Posterior vena cava (tissue), 2 donors: ENCODE data around the gene SPOCK1. TPM values are rescaled to one million over a fixed set of nuclear protein-coding genes. Genes with fewer than 3 reads are reported as not detected.
"Not testable (repeated sequence)": the region's sequence is repeated elsewhere in the genome, so short reads cannot be mapped to it uniquely, and the experiment has no call there.

Experiments
- DNase-seq: peaks from one replicate; pipeline ENCODE4 v3.0.0-alpha.2; 2020; ENCODE audit warnings: low spot score
- intact Hi-C, 2 donors: fragments of 100-400 bp; cut with DNase I; formaldehyde crosslinking; loops; one replicate each; pipeline versions ENCODE4 v1.14.1 to v1.14.2; 2022 to 2023
- total RNA-seq, 2 donors: library from RNA; stranded (reverse); fragmentation: NEBNext Ultra II Directional; extraction: Animal tissue kit (Norgen Biotek cat#: 25700); gene quantifications; one replicate each; pipeline ENCODE4 v1.2.1, GENCODE V29; 2021
- donor health status: DM: yes; HTN: yes; CAD: no.
- donor health status: DM: yes; HTN: yes; CAD: no.

The SPOCK1 gene
- total RNA-seq, 2 donors from 2014 or later = 100 to 106 TPM

DNA sequence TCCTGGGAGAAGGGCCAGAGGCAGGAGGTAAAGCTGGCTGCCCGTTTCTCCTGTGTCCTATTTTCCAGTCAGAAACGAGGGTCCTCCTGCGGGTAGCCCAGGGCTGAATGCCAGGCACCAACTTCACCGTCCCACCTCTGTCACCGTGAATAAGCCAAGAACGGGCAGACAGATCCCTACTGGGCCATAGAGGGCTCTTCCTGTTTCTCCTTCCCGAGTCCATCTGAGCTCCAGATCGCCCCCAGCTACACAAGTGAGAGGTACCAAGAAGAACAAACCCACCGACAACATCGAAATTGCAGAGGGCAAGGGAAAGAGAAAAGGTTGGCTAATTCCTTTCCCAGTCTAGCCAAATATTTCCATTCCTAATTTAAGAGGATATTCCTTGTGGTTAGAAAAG lies 93.7 kb downstream of the SPOCK1 start:
- intact Hi-C loops = no loop called here
- DNase-seq = no peak

DNA sequence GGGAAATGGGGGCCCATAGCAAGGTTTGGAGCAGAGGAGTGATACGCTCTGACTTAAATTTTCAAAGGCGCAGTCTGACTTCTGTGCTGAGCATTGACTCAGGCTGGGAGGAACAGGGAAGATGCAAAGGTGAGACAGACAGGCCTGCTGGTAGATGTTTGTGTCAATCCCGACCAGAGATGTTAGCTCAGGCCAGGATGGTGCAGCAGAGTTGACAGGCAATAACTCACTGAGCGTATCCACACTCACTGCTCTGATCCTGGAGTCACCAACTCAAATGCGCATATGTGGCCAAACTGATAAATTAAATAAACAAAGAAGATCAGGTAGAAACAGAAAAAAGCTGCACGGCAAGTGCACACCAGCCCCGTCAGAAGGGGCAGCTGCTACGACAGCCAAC lies 95.3 kb downstream of the SPOCK1 start:
- DNase-seq = no peak
- intact Hi-C loops = no loop called here

DNA sequence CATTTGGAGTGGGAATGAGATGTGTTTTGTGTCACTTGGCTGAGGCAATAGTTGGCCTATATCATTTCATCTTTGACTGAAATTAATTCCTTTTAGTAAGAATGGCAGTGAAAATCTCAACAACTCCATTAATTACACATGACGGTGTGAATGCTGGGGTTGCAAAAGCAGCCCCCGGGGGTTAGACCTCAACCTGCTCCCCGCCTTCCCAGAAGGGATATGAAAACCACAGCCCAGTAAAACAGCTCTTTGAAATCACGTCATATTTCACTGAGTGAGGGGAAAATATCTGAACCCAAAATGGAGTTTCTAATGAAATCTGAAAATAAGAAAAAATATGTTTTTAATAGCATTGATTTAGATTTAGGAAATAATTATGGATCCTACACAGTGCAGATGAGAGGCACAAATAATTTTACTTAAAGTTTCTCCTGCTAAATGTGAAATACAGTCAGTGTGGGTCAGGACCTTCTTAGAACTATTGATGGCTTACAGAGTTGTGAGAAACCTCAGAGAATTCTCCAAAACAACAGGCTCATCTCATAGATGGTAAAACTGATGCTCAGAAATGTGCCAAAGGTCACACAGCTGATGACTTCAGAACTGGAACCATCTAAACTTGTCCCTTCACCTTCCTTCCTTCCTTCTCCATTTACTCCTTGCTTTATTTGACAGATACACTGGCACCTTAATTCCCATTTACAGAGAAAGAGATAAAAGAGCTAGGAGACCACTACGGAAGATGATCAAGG lies 96.5 kb downstream of the SPOCK1 start:
- DNase-seq = no peak
- intact Hi-C loops = no loop called here

DNA sequence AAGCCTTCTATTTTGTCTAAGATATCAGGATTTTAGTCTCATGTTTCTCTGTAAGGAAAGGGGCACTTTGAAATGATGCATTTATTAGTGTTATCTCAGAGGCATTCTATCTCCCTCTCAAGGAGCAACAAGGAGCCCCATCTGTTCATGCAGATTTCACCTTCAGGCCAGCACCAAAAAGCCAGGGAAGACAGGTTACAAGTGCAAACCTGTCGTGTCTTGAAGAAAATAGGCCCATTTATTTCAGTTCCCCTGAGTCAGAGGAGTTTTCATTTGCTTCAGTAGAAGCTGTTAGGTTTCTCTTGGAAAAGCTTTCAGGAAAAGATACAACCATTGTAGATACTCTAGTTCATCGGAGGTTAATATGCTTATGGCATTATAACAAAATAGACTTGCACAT lies 97.2 kb downstream of the SPOCK1 start:
- intact Hi-C loops = no loop called here
- DNase-seq = no peak

DNA sequence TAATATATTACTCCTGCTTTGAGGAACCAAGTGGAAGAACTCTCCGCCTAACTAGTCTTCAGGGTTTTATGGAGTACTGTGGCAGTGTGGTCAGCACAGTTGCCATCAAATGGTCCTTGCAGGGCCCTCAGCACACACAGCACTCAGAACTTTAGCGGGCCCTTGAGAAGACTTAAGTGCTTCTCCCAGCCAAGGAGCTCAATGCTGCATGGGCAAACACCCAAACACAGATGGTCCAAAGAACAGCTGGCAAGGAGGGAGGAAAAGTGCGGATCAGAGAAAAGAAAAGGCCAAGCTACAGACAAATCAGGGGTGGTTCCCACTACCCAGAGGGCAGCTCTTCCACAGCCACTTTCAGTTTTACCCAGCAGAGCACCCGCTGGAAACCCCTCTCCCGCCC lies 98.6 kb downstream of the SPOCK1 start:
- intact Hi-C loops = no loop called here
- no peak for DNase-seq

GRCh38 chr5:137399911-137400310 lies 99.2 kb downstream of the SPOCK1 start:
- intact Hi-C loops = no loop called here

GRCh38 chr5:137398751-137399150 lies 100.4 kb downstream of the SPOCK1 start:
- no peak for DNase-seq
- intact Hi-C loops = no loop called here

More at GRCh38 chr5:137399911-137400310, 99.2 kb downstream of the SPOCK1 start:
- DNase-seq = no peak

GRCh38 chr5:137398154-137398553 lies 101.0 kb downstream of the SPOCK1 start:
- intact Hi-C loops = no loop called here
- DNase-seq = no peak

DNA sequence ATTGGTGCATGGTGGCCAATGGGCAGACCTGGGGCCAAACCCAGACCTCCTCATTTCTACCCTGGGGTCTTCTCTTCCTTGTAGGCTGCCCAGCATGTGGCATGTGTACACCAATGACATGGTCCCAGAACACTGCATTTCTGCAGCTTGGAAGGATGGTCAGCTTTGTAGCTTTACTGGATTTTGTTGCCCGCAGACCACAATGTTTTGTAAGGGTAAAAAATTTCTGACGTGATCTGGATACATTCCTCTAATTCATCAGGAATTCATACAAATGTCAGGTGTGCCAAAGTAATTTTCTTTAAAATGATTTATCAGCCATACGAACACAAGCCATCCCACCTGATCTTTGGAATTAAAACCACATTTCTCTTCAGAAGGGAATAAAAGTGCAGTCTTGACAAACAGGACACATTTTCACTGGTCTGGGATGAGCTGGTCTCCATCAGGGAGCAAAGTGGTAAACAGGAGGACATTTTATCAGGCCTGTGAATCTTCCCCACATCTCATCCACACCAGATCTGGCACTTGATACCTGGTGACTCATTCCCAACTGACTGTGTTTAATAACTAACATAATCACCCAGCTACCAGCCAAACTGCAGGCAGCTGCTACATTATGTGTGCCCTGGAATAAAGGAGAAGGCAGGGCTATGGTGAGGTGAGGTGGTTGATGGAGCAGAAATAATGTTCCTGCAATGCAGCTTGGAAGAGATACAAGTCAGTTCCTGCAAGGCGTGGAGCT lies 103.9 kb downstream of the SPOCK1 start:
- intact Hi-C loops = no loop called here

DNA sequence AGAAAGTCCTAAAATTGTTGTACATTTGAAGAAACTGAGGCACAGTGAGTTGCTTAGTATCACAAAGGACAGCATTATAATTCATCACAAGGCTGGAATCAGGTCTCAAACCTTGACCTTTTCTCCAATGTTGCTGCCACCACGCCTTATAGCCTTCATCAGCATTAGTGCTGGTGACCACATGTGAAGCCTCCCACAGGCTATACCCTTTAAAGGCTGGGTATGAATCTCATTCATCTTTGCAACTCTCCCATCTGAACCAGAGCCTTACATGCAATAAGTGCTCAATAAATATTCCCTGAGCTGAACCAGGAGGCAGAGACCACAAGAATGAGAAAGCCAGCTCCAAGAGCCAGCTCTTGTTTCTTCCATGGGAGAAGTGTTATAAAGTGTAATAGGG lies 104.7 kb downstream of the SPOCK1 start:
- no peak for DNase-seq
- intact Hi-C loops = no loop called here

More for the DNA sequence above, 103.9 kb downstream of the SPOCK1 start:
- no peak for DNase-seq

GRCh38 chr5:137393196-137393993 lies 105.7 kb downstream of the SPOCK1 start:
- no peak for DNase-seq
- intact Hi-C loops = no loop called here

DNA sequence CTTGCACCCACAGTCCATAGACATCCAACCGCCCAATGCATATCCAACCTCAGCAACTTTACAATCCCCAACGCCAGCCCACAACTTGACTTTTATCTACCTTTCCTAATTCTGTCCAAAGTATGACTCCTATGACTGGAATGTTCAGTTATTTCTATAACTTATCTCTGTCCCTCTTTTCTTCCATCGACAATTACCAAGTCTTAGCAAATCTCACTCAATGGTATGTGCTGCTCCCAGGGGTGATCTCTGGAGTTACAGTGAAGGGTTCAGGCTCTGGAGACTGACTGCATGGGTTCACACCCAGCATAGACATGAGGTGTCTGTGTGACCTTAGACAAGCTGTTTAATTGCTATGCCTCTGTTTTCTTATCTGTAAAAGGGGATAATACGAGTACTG lies 106.9 kb downstream of the SPOCK1 start:
- intact Hi-C loops = no loop called here
- no peak for DNase-seq

DNA sequence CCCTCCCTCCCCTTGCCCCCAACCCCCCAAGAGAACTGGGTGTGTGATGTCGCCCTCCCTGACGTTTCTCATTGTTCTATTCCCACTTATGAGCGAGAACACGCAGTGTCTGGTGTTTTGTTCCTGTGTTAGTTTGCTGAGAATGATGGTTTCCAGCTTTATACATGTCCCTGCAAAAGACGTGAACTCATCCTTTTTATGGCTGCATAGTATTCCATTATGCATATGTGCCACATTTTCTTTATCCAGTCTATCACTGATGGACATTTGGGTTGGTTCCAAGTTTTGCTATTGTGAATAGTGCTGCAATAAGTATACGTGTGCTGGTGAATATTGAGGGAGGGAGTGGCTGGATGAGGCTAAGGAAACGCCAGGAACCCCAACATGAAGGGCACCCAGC lies 108.1 kb downstream of the SPOCK1 start:
- DNase-seq, intact Hi-C loops: not testable (repeated sequence)

DNA sequence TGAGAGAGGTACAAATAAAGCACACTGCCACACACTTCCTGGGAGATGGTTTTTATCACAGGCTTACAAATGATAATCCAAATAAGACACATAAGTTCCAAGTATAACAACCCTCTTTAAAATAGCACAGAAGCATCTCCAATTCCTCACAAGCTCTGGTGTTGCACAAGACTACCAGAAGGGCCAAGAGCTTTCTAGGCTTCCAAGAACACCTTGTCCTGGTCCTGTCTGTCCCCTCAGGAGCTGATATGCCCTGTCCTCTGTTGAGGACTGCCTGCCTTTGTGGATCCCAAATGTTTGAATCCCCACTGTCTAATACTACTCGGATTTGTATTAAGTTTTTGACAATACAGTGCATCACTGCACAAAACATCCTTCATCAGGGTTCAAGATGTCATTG lies 110.1 kb downstream of the SPOCK1 start:
- intact Hi-C loops = no loop called here
- no peak for DNase-seq

- no peak for DNase-seq
- intact Hi-C loops = no loop called here
These were observed 114.1 kb downstream of the SPOCK1 start for GRCh38 chr5:137385064-137385463.

DNA sequence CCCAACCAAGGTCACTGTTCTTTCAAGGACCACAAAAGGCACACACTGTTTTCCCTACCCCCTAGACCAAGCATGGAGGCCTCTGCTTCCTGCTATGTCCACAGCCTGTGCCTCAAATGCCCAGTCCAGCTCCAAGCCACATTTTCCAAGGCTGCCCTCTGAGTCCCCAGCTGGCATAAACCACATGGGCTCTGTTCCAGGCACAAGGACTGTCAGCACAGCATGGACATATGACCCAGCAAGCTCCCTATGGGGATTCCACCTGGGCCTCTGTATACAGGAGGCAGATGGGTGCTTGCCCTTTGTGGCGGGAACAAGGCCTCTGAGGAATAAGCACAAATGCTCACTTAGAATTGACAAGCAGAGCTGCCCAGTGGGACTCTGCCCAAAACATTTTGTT lies 115.2 kb downstream of the SPOCK1 start:
- intact Hi-C loops = no loop called here
- DNase-seq = no peak

- no peak for DNase-seq
- intact Hi-C loops = no loop called here
These were observed 117.6 kb downstream of the SPOCK1 start for GRCh38 chr5:137381555-137381954.

DNA sequence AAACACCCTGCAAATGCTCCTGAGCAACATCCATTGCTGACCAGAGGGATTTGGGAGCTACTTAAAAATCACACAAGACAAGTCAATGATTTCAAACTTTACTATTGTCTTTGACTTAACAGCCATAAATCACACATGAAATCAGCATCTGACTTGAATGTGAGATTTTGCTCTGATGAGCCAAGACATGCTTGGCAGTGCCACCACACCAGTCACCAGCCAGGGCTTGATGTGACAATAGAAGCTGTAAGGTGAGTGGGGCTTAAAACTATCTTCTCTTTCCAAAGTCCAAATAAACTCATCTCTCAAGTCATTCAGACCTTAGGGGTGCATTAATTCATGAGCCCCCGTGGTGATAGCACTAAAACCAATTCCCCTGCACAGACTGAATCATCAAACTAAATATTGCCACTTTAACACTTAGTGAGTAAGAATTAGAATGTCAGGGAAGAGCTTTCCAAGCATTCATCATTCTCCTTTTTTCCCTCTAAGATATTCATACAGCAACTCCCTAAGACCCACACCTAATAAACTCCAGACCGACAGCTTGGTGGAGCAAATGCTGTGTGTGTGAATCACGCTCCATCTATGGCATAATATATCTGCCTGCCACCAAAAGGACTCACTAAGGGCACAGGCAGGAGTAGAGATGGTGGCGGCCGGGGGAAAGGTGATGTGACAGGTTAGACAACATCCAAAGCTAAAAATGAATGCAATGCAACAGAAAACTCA lies 119.4 kb downstream of the SPOCK1 start:
- intact Hi-C loops = no loop called here
- DNase-seq = no peak

DNA sequence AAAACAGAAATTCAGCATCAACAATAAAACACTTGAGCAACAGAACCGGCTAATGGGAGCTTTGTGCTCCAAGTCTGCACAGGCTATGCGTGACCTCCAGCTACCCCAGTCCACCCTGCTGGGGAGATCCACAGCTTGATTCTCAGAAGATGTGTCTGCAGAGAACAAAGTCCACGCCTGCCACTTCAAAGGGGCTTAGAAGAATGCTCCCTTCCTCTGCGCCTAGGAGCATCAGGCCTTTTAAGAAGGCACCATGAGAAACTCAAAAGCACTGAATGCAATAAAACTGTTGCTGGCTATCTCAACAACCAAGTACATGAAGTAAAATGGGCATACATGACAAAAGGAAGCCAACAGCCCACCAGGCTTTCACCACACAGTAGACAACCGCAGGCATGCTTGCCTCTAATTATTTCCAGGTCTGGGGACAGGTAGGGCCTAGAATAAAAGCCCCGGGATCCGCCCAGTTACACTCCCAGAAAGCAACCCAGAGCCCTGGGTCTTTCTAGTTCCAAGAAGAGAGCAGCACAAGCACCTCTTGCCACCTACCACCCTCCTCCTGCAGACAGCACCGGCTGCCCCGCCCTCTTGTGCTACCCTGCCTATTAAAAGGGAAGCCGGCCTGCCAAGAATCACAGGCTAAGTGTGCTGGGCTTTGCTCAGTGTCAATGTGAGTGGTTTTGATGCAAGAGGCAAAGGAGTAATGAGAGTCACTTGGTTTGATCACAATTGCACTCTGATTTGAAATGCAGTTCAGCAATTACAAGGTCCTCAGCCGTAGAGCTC lies 123.2 kb downstream of the SPOCK1 start:
- intact Hi-C loops = no loop called here
- no peak for DNase-seq
